HCT116 (cell line): ENCODE results near the gene KDSR.

Source experiments
- ELF1 ChIP-seq: IDR thresholded peaks from 2 replicates; pipeline ENCODE4 v1.6.1; 2012; ENCODE audit warnings: low read depth, borderline replicate concordance
- EZH2 ChIP-seq: fragments of 200-600 bp; sonication (generic); IDR thresholded peaks from 2 replicates; pipeline ENCODE4 v1.6.1; 2017; ENCODE audit warnings: antibody characterized with exemption, mixed run types
- FOSL1 ChIP-seq: IDR thresholded peaks from 2 replicates; pipeline ENCODE4 v1.6.1; 2012; ENCODE audit warnings: low read depth
- POLR2A ChIP-seq: IDR thresholded peaks from 2 replicates; pipeline ENCODE4 v1.7.0; 2011; ENCODE audit warnings: borderline replicate concordance; ENCODE audit not compliant: insufficient read depth, insufficient read length; ENCODE audit errors: extremely low read depth
- POLR2AphosphoS5 ChIP-seq: IDR thresholded peaks from 2 replicates; pipeline ENCODE4 v1.6.1; 2011; ENCODE audit warnings: mild to moderate bottlenecking, low read depth, low read length, moderate library complexity
- SIN3A ChIP-seq: IDR thresholded peaks from 2 replicates; pipeline ENCODE4 v1.6.1; 2012; ENCODE audit warnings: low read depth
- SP1 ChIP-seq: IDR thresholded peaks from 2 replicates; pipeline ENCODE4 v1.6.1; 2012; ENCODE audit warnings: low read depth
- TCF7L2 ChIP-seq: IDR thresholded peaks from 2 replicates; pipeline ENCODE4 v1.7.0; 2011; ENCODE audit warnings: borderline replicate concordance, inconsistent platforms; ENCODE audit not compliant: insufficient read depth, insufficient read length; ENCODE audit errors: extremely low read depth
- TF ChIP-seq, protein P1 (sequence below): IDR thresholded peaks from 2 replicates; pipeline ENCODE4 v1.6.1; 2012
- TF ChIP-seq, protein P2 (sequence below), 3 experiments: fragments of 200-600 bp in 1 of 3; sonication (generic) in 1 of 3; IDR thresholded peaks in 2 of 3; conservative IDR thresholded peaks in 1 of 3; 2 replicates each; pipeline ENCODE4 v1.5.1; 2012 to 2017; ENCODE audit warnings: low read depth in 2 of 3, low read length in 2 of 3, antibody characterized with exemption in 1 of 3, borderline replicate concordance in 1 of 3, control low read depth in 1 of 3, mild to moderate bottlenecking in 1 of 3, mixed read lengths in 1 of 3, mixed run types in 1 of 3, moderate library complexity in 1 of 3; ENCODE audit not compliant: insufficient read depth in 1 of 3

DNA sequence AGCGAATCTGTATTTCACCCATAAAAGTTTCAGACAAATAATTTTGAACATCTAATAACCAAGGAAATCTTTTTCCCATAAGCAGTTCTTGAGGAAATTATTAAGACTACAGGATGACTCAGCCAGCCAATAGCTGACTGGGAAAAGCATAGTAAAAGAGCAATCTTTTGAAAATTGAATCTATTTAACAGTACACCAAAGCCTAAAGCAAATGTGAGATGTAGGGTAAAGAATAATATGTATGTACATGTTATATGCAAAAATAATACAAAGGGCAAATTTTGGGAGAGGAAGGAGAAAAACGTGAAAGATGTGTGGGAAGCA lies 12.6 kb upstream of the KDSR start:
- TF ChIP-seq EZH2, result no peak
- no peak for TF ChIP-seq FOSL1
- TF ChIP-seq, protein P1, sequence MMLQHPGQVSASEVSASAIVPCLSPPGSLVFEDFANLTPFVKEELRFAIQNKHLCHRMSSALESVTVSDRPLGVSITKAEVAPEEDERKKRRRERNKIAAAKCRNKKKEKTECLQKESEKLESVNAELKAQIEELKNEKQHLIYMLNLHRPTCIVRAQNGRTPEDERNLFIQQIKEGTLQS, result no peak
- TF ChIP-seq, protein P2, sequence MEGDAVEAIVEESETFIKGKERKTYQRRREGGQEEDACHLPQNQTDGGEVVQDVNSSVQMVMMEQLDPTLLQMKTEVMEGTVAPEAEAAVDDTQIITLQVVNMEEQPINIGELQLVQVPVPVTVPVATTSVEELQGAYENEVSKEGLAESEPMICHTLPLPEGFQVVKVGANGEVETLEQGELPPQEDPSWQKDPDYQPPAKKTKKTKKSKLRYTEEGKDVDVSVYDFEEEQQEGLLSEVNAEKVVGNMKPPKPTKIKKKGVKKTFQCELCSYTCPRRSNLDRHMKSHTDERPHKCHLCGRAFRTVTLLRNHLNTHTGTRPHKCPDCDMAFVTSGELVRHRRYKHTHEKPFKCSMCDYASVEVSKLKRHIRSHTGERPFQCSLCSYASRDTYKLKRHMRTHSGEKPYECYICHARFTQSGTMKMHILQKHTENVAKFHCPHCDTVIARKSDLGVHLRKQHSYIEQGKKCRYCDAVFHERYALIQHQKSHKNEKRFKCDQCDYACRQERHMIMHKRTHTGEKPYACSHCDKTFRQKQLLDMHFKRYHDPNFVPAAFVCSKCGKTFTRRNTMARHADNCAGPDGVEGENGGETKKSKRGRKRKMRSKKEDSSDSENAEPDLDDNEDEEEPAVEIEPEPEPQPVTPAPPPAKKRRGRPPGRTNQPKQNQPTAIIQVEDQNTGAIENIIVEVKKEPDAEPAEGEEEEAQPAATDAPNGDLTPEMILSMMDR (IDR thresholded peaks at IDR 0.05 in 2 of 3, conservative IDR thresholded peaks at IDR 0.05 in 1 of 3; ENCODE audit: borderline replicate concordance in 1 of 3, insufficient read depth in 1 of 3, low read depth in 2 of 3, low read length in 2 of 3), result no peak
- TF ChIP-seq SP1, result no peak
- TF ChIP-seq ELF1, result no peak
- TF ChIP-seq POLR2A, result no peak
- TF ChIP-seq POLR2AphosphoS5, result no peak
- TF ChIP-seq SIN3A, result no peak
- TF ChIP-seq TCF7L2, result no peak
